ENCODE results near the gene ASL. TPM values are rescaled to one million over a fixed set of nuclear protein-coding genes. Genes with fewer than 3 reads are reported as not detected.

The ASL gene
- total and polyA plus RNA-seq, 2 donors (not counting 1 experiment from before 2014, with no cell fraction given) = 38.0 to 48.7 TPM

- ATAC-seq (ENCODE audit: low read depth) (peak; percentile 39), DNase-seq (peak; percentile 48)
- no peak overlapping the region for H3K27ac Mint-ChIP-seq
- H2AFZ ChIP-seq (ENCODE audit: insufficient read depth, low read depth, low read length, poor library complexity, severe bottlenecking) = peak overlapping the region; percentile 93
- no peaks in the 10 kb centered on the region for H3K36me3 ChIP-seq (replicated peaks in 1 of 2; ENCODE audit: control extremely low read depth in 1 of 2, control insufficient read depth in 1 of 2, extremely low read depth in 1 of 2, insufficient read depth in 2 of 2, low read length in 1 of 2)
- peak overlapping the region; percentile 34 to 75 for H3K27ac ChIP-seq (ENCODE audit: low read length in 2 of 2)
- H4K20me1 ChIP-seq (ENCODE audit: control insufficient read depth, insufficient read depth, low read length, poor library complexity, severe bottlenecking) = no peaks in the 10 kb centered on the region
- no peaks in the 10 kb centered on the region for H3K27me3 Mint-ChIP-seq
- WGBS (ENCODE audit: insufficient coverage) = 5% methylated on average over 14 of the region's 15 CpGs
- H3K4me3 Mint-ChIP-seq = peak overlapping the region; percentile 64
- ChIA-PET POLR2A (interaction anchor here (0.6 kb wide), 1 partner anchor 19 kb away, joined by 5 read pairs; no protein-coding TSS in a partner anchor), CTCF (no interaction called here)
- H3K4me1 Mint-ChIP-seq = peaks cover 9% of the 10 kb centered on the region
- peak overlapping the region in 4 of 5 experiments; percentile 31 to 51 (median 48) for H3K4me3 ChIP-seq (ENCODE audit: control extremely low read depth in 1 of 5, extremely low read depth in 1 of 5, insufficient read depth in 1 of 5, low read depth in 2 of 5, low read length in 4 of 5)
- peak overlapping the region; percentile 85 for H3K4me2 ChIP-seq (replicated peaks; ENCODE audit: low read depth, low read length, poor library complexity, severe bottlenecking)
- no peaks in the 10 kb centered on the region for H3K9me3 ChIP-seq (ENCODE audit: control extremely low read depth in 1 of 3, control insufficient read depth in 2 of 3, insufficient read depth in 1 of 3, low read length in 2 of 3)
- no peaks in the 10 kb centered on the region for H3K27me3 ChIP-seq (replicated peaks in 1 of 4; ENCODE audit: control extremely low read depth in 1 of 4, control insufficient read depth in 3 of 4, insufficient read depth in 4 of 4, low read length in 3 of 4)
- peak overlapping the region; percentile 57 for H3K9ac ChIP-seq (ENCODE audit: low read length)
- peaks cover 11 to 16% of the 10 kb centered on the region in 2 donors for H3K4me1 ChIP-seq (ENCODE audit: control insufficient read depth in 2 of 2, insufficient read depth in 2 of 2, low read length in 2 of 2)
- no peaks in the 10 kb centered on the region for H3K79me2 ChIP-seq (ENCODE audit: control insufficient read depth, insufficient read depth, low read length)
- H3K9me3 Mint-ChIP-seq (ENCODE audit: insufficient read depth) = no peaks in the 10 kb centered on the region
- intact Hi-C loops (cut with micrococcal nuclease) = no loop called here
- no peak for TF ChIP-seq EZH2 (IDR thresholded peaks at IDR 0.05; ENCODE audit: borderline replicate concordance, insufficient read depth, low read depth, low read length, poor library complexity, severe bottlenecking)
- no peak for TF ChIP-seq CTCF (IDR thresholded peaks at IDR 0.05)
Measured at GRCh38 chr7:66099551-66100407, 24.2 kb downstream of the ASL start.

All from B cell (primary cell).